ENCODE data around the gene CDC16.

CDC16 gene

GRCh38 chr13:114203536-114203935, 31.2 kb upstream of the CDC16 start:
- Histone ChIP-seq H3K4me1 (ENCODE audit: low read length) (no peaks in the 10 kb centered on the region), H3K9ac (ENCODE audit: low read length) (no peak overlapping the region), H3K79me2 (ENCODE audit: low read length) (no peaks in the 10 kb centered on the region), H3K4me2 (ENCODE audit: low read length) (no peak overlapping the region), H3K36me3 (replicated peaks; ENCODE audit: low read depth, low read length) (no peaks in the 10 kb centered on the region), H2AFZ (ENCODE audit: low read depth, low read length) (no peak overlapping the region), H4K20me1 (ENCODE audit: insufficient read depth, low read length) (no peaks in the 10 kb centered on the region), H3K4me3 (ENCODE audit: low read length) (no peak overlapping the region), H3K27me3 (ENCODE audit: low read depth, low read length) (peaks cover 17% of the 10 kb centered on the region), H3K27ac (ENCODE audit: low read length) (no peak overlapping the region), H3K9me3 (ENCODE audit: insufficient read depth, low read length) (0 out of 2 replicates have a peak, but pooled peaks cover 4% of the 10 kb centered on the region)
- TF ChIP-seq CTCF (IDR thresholded peaks at IDR 0.05; ENCODE audit: low read depth, low read length), result no peak
- no peak for TF ChIP-seq EZH2phosphoT487 (IDR thresholded peaks at IDR 0.05; ENCODE audit: low read depth)

- Histone ChIP-seq H3K4me1 (ENCODE audit: low read length) (no peaks in the 10 kb centered on the region), H3K4me2 (ENCODE audit: low read length) (no peak overlapping the region), H3K36me3 (replicated peaks; ENCODE audit: low read depth, low read length) (no peaks in the 10 kb centered on the region), H3K27me3 (ENCODE audit: low read depth, low read length) (peaks cover 28% of the 10 kb centered on the region), H3K9me3 (ENCODE audit: insufficient read depth, low read length) (0 out of 2 replicates have a peak, but pooled peaks cover 4% of the 10 kb centered on the region), H3K9ac (ENCODE audit: low read length) (no peak overlapping the region), H2AFZ (ENCODE audit: low read depth, low read length) (no peak overlapping the region), H3K27ac (ENCODE audit: low read length) (no peak overlapping the region), H3K79me2 (ENCODE audit: low read length) (no peaks in the 10 kb centered on the region), H4K20me1 (ENCODE audit: insufficient read depth, low read length) (no peaks in the 10 kb centered on the region), H3K4me3 (ENCODE audit: low read length) (no peak overlapping the region)
- no peak for TF ChIP-seq EZH2phosphoT487 (IDR thresholded peaks at IDR 0.05; ENCODE audit: low read depth)
- no peak for TF ChIP-seq CTCF (IDR thresholded peaks at IDR 0.05; ENCODE audit: low read depth, low read length)
Measured at GRCh38 chr13:114204894-114205293, 29.8 kb upstream of the CDC16 start.

- Histone ChIP-seq H3K79me2 (ENCODE audit: low read length) (no peaks in the 10 kb centered on the region), H3K4me1 (ENCODE audit: low read length) (no peaks in the 10 kb centered on the region), H3K27ac (ENCODE audit: low read length) (no peak overlapping the region), H3K4me2 (ENCODE audit: low read length) (no peak overlapping the region), H3K4me3 (ENCODE audit: low read length) (no peak overlapping the region), H4K20me1 (ENCODE audit: insufficient read depth, low read length) (no peaks in the 10 kb centered on the region), H3K27me3 (ENCODE audit: low read depth, low read length) (peaks cover 34% of the 10 kb centered on the region), H3K9me3 (ENCODE audit: insufficient read depth, low read length) (0 out of 2 replicates have a peak, but pooled peaks cover 4% of the 10 kb centered on the region), H3K36me3 (replicated peaks; ENCODE audit: low read depth, low read length) (no peaks in the 10 kb centered on the region), H3K9ac (ENCODE audit: low read length) (no peak overlapping the region), H2AFZ (ENCODE audit: low read depth, low read length) (no peak overlapping the region)
- no peak for TF ChIP-seq EZH2phosphoT487 (IDR thresholded peaks at IDR 0.05; ENCODE audit: low read depth)
- TF ChIP-seq CTCF (IDR thresholded peaks at IDR 0.05; ENCODE audit: low read depth, low read length), result no peak
Measured at GRCh38 chr13:114208134-114208533, 26.6 kb upstream of the CDC16 start.

GRCh38 chr13:114211446-114212157, 23.1 kb upstream of the CDC16 start:
- Histone ChIP-seq H3K4me1 (ENCODE audit: low read length) (no peaks in the 10 kb centered on the region), H2AFZ (ENCODE audit: low read depth, low read length) (no peak overlapping the region), H3K36me3 (replicated peaks; ENCODE audit: low read depth, low read length) (no peaks in the 10 kb centered on the region), H3K9me3 (ENCODE audit: insufficient read depth, low read length) (0 out of 2 replicates have a peak, but pooled peaks cover 4% of the 10 kb centered on the region), H3K27me3 (ENCODE audit: low read depth, low read length) (peaks cover 44% of the 10 kb centered on the region; the same call in 1 of the 2 replicates), H3K79me2 (ENCODE audit: low read length) (no peaks in the 10 kb centered on the region), H3K4me3 (ENCODE audit: low read length) (no peak overlapping the region), H3K27ac (ENCODE audit: low read length) (no peak overlapping the region), H4K20me1 (ENCODE audit: insufficient read depth, low read length) (no peaks in the 10 kb centered on the region), H3K9ac (ENCODE audit: low read length) (no peak overlapping the region), H3K4me2 (ENCODE audit: low read length) (no peak overlapping the region)
- TF ChIP-seq CTCF (IDR thresholded peaks at IDR 0.05; ENCODE audit: low read depth, low read length), result no peak
- TF ChIP-seq EZH2phosphoT487 (IDR thresholded peaks at IDR 0.05; ENCODE audit: low read depth), result no peak

All from OCI-LY3 (cell line).